ENCODE results near the gene AHNAK.

Gene AHNAK

DNA sequence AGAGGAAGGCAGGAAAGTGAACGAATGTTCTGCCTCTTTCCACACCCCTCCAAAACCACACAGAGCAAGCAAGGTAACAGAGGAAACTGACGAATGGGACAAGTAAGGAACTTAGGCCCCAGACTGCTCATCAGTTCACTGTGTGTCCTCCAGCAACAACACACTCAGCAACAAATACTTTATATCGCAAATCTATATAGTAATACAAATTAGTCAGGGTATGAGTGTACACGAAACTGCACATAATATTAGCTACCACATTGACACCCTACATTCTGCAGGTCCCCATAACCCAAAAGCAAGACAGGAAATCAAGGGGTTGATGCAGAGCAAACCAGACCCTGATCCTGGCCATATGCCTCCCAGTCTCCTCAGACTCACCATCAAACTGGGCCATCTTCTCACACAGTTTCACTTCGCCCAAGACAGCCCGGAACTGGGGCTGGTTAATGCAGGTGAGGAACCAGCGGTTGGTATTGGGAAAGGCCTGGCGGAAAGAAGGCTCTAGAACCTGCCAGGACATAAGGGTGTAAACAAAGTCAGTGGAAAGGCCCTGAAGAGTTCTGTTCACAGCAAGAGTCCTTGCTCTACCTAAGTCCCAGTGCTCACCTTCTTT lies 20.5 kb upstream of the AHNAK start:
- TF ChIP-seq, protein P1, sequence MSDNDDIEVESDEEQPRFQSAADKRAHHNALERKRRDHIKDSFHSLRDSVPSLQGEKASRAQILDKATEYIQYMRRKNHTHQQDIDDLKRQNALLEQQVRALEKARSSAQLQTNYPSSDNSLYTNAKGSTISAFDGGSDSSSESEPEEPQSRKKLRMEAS (IDR thresholded peaks at IDR 0.05) = no peak
- TF ChIP-seq CREB1 (IDR thresholded peaks at IDR 0.05; ENCODE audit: low read depth) = no peak

GRCh38 chr11:62566247-62566646 lies 19.6 kb upstream of the AHNAK start:
- TF ChIP-seq ZBTB7A (IDR thresholded peaks at IDR 0.05; ENCODE audit: low read depth) (no peak), EP300 (IDR thresholded peaks at IDR 0.05; ENCODE audit: borderline replicate concordance) (no peak), RAD21 (IDR thresholded peaks at IDR 0.05; ENCODE audit: low read depth) (no peak), FOXM1 (IDR thresholded peaks at IDR 0.05; ENCODE audit: borderline replicate concordance, low read depth) (no peak), YY1 (IDR thresholded peaks at IDR 0.05; ENCODE audit: low read depth) (no peak), TEAD4 (IDR thresholded peaks at IDR 0.05) (no peak), TCF12 (IDR thresholded peaks at IDR 0.05; ENCODE audit: low read depth) (no peak), CEBPB (IDR thresholded peaks at IDR 0.05) (no peak), USF1 (IDR thresholded peaks at IDR 0.05) (no peak)

DNA sequence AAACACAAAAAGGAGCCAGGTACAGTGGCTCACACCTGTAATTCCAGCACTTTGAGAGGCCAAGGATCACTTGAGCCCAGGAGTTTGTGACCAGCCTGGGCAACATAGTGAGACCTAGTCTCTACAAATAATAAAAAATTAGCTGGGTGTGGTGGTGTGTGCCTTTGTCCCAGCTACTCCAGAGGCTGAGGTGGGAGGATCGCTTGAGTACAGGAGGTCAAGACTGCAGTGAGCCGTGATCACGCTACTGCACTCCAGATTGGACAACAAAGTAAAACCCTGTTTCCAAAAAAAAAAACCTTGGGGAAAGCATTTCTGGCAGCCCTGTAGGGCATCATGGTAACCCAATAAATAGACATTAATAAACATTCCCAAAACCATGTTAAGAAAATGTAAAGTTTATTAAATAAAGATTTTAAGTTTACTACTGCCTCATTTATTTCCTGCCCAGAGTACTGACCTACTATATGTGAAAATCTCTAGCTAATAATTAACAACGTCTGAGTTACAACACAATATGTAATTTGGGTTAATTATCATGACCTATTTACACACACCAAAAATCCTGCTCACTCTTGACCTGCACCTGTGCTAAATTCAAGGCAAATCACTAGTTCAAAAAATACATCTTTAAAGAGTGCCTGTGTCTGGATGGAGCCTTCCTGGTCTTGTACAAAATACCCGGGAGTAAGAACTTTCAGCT lies 18.6 kb upstream of the AHNAK start:
- TF ChIP-seq CREB1 (IDR thresholded peaks at IDR 0.05; ENCODE audit: low read depth) (no peak), YY1 (IDR thresholded peaks at IDR 0.05; ENCODE audit: low read depth) (no peak), REST (IDR thresholded peaks at IDR 0.05; ENCODE audit: low read depth) (no peak), RAD21 (IDR thresholded peaks at IDR 0.05; ENCODE audit: low read depth) (no peak), USF1 (IDR thresholded peaks at IDR 0.05) (no peak)

GRCh38 chr11:62560566-62561103 lies 14.0 kb upstream of the AHNAK start:
- TF ChIP-seq NFIC (IDR thresholded peaks at IDR 0.05) = 0 out of 2 replicates have a peak, but pooled peaks have one; percentile 9
- no peak for TF ChIP-seq CEBPB (IDR thresholded peaks at IDR 0.05)
- TF ChIP-seq ZBTB7A (IDR thresholded peaks at IDR 0.05; ENCODE audit: low read depth) = no peak
- no peak for TF ChIP-seq EGR1 (IDR thresholded peaks at IDR 0.05)
- TF ChIP-seq TEAD4 (IDR thresholded peaks at IDR 0.05) = peak; percentile 81
- peak; percentile 77 for TF ChIP-seq RAD21 (IDR thresholded peaks at IDR 0.05; ENCODE audit: low read depth)
- 0 out of 2 replicates have a peak, but pooled peaks have one; percentile 38 for TF ChIP-seq TCF12 (IDR thresholded peaks at IDR 0.05; ENCODE audit: low read depth)

DNA sequence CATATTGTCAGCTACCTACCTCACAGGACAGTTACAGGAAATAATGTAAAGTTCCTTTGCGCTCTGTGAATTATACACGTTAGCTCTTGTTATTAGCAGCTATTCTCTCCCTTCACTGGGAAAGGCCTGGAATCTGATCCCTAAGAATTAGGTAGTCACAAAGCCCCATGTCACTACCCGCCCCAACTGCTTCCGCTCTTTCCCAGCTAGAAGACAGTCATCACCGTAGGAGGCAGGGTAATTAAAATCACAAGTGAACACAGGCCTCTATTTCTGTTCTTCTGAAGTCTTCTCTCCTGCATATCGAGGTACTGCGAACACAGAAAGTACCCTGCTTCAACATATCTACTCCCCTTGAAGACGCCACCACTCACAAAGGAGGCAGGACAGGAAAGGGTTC lies 12.6 kb upstream of the AHNAK start:
- no peak for TF ChIP-seq CREB1 (IDR thresholded peaks at IDR 0.05; ENCODE audit: low read depth)
- TF ChIP-seq RAD21 (IDR thresholded peaks at IDR 0.05; ENCODE audit: low read depth) = no peak
- TF ChIP-seq YY1 (IDR thresholded peaks at IDR 0.05; ENCODE audit: low read depth) = no peak
- no peak for TF ChIP-seq CEBPB (IDR thresholded peaks at IDR 0.05)
- TF ChIP-seq TCF12 (IDR thresholded peaks at IDR 0.05; ENCODE audit: low read depth) = no peak
- TF ChIP-seq TAF1 (IDR thresholded peaks at IDR 0.05; ENCODE audit: low read depth) = no peak
- no peak for TF ChIP-seq REST (IDR thresholded peaks at IDR 0.05; ENCODE audit: low read depth)
- TF ChIP-seq USF1 (IDR thresholded peaks at IDR 0.05) = no peak
- TF ChIP-seq, protein P1 (IDR thresholded peaks at IDR 0.05) = no peak
- TF ChIP-seq EP300 (IDR thresholded peaks at IDR 0.05; ENCODE audit: borderline replicate concordance) = no peak
- no peak for TF ChIP-seq FOXM1 (IDR thresholded peaks at IDR 0.05; ENCODE audit: borderline replicate concordance, low read depth)
- TF ChIP-seq ZBTB7A (IDR thresholded peaks at IDR 0.05; ENCODE audit: low read depth) = no peak
- no peak for TF ChIP-seq NFIC (IDR thresholded peaks at IDR 0.05)
- no peak for TF ChIP-seq TEAD4 (IDR thresholded peaks at IDR 0.05)
- TF ChIP-seq EGR1 (IDR thresholded peaks at IDR 0.05) = no peak

Data from Ishikawa (cell line).